ENCODE results near the gene HPN. TPM values are rescaled to one million over a fixed set of nuclear protein-coding genes. Genes with fewer than 3 reads are reported as not detected.
"Not testable (repeated sequence)": the region's sequence is repeated elsewhere in the genome, so short reads cannot be mapped to it uniquely, and the experiment has no call there.

Gene HPN
- polyA plus RNA-seq, 12 donors, result 0.11 to 57.4 (median 0.41) TPM; not detected in 2

DNA sequence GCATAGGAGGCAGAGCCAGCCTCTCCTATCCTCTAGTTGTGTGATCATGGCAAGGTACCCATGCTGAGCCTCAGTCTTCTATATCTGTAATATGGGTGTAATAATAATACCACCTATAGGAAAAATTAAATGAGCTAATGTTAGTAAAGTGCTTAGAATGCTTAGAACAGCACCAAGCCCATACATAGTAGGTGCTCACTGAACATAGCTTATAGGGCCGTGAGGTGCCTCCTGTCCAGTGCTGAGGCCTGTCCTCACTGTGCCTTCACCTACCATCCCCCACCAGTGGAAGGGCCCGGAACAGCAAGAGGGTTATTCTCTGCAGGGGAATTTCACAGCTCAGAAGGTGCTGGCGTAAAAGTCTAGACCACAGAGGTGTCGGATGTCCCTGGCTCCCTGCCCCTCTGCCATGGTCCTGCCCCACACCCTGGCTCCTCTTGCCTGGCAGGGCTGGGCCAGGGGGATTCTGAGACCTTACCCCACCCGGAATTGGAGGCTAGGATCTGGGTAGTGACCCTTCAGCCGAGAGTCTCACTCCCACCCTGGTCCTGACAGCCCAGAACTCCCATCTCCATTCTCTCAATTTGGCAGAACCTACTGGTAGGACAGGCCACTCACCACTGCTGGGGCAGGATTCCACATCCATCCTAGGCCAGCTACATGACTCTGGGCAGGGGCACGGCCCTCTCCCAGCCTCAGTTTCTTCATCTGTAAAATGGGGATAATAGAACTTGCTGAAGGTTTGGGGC, 13.5 kb upstream of the HPN start:
- DNase-seq, result no peak

DNA sequence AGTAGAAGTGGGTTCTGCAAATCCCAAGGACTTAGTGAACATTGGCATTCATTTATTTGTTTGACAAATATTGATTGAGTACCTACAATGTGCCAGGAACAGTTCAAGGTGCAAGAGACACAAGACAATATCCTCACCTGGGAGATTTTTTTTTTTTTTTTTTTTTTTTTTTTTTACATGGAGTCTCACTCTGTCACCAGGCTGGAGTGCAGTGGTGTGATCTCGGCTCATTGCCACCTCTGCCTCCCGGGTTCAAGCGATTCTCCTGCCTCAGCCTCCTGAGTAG, 13.0 kb upstream of the HPN start:
- DNase-seq, result not testable (repeated sequence)

DNA sequence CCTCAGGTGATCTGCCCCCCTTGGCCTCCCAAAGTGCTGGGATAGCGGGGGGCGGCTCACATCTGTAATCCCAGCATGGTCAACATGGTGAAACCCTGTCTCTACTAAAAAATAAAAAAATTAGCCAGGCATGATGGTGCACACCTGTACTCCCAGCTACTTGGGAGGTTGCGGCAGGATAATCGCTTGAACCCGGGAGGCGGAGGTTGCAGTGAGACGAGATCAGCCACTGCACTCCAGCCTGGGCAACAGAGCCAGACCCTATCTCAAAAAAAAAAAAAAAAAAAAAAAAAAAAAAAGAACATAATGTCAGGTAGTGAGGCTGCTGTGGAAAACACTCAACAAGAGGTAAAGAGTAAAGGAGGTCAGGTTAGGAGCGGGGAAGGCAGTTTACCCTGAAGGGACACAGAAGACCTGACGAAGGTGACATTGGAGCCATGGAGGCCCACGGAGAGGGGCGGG, 12.2 kb upstream of the HPN start:
- DNase-seq, result not testable (repeated sequence)

DNA sequence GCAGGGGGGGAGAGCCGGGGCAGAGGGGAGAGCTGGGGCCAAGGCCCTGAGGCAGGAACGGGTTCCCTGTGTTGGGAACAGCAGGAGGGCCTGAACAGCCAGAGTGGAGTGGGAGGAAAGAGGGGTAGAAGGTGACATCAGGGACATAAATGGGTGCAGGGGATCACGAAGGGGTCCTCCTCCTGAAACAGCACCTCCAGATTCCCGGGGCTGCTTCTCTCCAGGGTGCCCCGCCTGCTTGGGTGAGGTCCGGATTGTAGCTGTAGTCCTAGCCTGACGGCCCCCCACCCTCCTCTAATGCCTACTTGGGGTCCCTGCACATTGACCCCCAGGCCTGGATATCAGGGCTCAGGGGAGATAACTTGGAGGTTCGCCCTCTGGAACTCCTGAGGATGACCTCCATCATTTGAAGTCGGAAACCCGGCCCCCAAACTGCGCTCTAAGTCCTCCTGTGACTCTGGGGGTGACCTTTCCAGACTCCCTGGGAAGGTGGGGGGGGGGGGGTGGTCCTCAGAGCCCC, 11.7 kb upstream of the HPN start:
- no peak for DNase-seq

DNA sequence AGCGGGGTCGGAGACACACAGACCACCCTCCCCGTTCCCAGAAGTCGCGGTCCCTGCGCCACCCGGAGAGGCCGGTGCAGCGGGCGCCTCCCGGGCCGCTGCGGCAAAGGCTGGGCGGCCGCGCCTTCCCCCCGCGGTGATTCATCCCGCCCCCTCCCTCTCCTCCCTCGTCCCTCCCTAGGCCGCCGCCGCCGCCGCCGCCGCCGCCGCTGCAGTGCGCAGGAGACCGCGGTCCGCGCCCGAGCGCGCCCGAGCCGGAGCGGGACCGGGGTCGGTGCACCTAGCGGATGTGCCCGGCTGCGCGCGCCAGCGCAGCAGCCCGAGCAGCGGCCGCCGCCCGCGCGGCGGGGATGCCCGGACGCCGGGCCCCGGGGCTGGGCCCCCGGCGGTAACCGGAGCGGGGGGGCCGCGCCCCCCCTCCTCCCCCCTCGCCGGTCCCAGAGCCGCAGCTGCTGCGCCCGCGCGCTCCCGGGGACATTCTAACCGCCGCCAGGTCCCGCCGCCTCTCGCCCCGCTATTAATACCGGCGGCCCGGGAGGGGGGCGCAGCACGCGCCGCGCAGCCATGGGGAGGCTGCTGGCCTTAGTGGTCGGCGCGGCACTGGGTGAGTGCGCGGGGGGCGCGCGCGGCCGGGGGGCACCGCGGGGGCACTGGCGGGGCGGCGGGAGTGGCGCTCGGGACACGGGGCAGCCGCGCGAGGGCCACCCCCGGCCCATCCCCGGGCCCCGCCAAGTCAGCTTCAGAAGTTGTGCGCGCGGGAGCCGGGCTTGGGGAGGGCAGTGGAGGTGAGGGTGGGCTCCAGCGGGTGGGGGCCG, 11.1 kb upstream of the HPN start, which contains the start of gene SCN1B:
SCN1B (plus strand) TSS at position 214 of the 815 bp plus-strand sequence; CDS start at position 565, 351 bp downstream.
- no peak for DNase-seq

DNA sequence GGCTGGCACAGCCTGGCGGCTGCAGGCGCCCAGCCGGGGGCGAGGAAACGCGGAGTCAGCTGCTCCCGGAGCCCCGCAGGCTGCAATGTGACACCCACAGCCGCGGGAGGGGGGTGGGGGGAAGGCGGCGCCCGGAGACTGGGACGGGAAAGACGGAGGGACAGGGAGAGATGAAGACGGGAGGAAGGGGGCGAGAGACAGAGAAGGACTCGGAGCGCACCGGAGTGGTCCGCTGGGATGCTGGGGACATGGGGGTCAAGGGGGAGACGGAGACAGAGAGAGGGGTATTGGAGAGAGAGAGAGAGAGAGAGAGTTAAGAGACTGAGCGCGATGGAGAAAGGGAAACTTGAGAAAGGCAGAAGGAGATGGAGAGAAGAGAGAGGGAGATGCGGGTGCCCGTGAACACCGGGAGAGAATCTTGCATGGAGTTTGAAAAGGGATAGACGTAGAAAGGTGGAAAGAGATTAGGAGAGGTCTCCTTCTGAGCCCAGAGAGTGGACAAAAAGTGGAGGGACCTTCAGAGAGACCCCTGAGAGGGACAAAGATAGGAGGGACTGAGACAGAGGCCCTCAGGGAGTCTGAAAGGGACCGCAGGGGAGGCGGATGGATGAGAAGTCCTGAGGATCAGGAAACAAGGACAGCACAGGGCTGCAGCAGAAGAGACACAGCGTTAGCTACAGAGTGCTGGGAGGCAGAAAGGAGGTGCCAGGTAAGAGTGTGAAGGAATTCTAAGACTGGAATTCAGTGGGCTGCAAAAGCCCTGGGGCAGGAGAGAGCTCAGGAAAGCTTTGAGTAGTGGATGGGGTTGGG, 10.2 kb upstream of the HPN start:
- no peak for DNase-seq

- no peak for DNase-seq
Measured at GRCh38 chr19:35032356-35032865, 9.1 kb upstream of the HPN start.

DNA sequence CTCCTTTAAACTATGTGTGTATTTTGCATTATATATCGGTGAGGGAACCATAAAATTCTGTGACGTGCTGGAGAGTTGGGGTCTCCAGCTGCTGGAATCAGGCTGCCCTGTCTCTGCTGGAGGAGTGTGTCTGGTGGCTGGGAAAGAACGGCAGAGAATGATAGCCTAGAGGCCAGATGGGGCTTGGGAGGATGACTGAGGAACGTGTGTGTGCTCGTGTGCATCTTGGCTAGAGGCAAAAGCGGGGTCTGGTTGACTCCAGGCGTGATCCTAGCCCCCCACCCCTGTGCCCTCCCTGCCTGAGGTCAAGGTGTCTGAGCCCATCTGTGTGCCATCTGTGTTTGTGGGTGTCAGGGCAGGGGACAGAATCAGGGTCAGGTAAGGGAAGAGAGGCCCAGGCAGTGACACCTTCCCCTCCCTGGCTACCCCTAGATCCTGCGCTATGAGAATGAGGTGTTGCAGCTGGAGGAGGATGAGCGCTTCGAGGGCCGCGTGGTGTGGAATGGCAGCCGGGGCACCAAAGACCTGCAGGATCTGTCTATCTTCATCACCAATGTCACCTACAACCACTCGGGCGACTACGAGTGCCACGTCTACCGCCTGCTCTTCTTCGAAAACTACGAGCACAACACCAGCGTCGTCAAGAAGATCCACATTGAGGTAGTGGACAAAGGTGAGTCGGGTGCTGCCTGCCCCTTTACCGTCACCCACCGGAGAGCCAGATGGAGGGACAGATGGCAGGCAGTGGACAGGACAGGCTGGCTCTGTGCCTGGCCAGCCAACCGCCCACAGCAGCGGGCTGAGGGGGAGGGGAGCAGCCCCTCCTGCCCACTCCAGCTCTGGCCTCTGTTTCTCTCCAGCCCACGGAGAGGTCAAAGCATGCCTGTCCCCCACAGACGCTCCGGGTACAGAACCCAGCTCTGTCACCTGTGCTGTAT, 8.2 kb upstream of the HPN start:
- no peak for DNase-seq

DNA sequence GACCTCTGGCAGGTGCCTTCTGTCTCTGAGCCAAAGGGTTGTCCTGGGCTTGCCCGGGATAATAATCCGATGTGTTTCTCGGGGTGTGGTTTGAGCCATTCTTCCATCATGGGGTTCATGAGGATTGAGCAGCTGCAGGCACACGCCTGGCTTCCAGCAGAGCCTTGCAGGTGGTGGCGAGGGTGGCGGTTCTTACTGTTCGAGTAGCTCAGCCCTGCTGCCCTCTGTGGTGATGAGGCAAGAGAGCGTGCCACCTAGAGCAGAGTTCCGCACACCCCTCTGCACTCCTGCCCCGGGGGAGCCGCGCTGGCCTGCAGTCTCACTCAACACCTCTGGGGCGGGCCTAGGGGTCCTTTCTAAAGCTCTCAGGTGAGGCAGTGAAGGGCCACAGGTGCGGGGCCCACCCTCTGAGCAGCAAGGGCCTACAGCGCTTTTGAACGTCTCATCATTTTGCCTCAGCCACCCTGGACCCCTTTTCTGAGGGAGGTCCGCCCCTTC, 7.5 kb upstream of the HPN start:
- DNase-seq, result no peak

GRCh38 chr19:35034588-35035382, 6.7 kb upstream of the HPN start:
- DNase-seq, result no peak

GRCh38 chr19:35037716-35038622, 3.6 kb upstream of the HPN start:
- DNase-seq, result no peak

GRCh38 chr19:35038623-35039512, 2.7 kb upstream of the HPN start:
- no peak for DNase-seq

GRCh38 chr19:35039881-35040825, 1.4 kb upstream of the HPN start:
- no peak for DNase-seq

DNA sequence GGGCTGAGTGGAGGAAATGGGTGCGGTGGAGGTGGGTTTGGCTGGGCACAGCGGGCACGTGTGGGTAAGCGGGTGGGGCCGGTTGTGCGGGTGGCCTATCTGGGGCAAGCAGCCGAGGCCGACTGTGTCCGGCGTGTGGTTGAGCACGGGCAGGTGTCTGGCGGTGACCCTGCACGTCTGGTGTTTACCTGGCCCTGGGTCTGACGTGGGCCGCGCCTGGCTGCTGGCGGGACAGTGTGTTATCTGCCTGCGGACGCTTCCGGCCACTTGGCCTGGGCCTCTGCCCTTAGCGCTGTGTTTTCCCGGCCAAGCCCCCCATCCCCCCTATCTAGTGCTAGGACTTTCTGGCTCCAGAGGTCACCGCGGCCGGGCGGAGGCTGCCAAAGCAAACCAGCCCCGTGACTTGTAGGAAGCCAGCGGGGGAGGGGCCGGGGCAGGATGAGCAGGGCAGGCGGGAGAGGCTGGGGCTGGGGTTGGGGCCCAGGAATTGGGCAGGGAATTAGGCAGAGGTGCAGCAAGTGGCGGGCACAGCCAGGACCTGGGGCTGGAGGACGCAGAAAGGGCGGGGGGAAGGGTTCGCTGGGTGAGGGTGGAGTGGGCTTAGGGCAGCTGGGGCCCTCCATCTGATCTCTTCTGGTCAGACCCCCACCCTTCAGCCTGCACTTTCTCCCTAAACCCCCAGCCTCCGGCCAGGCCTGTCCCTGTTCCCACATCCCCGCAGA, 534 bp upstream of the HPN start:
- DNase-seq, result no peak

DNA sequence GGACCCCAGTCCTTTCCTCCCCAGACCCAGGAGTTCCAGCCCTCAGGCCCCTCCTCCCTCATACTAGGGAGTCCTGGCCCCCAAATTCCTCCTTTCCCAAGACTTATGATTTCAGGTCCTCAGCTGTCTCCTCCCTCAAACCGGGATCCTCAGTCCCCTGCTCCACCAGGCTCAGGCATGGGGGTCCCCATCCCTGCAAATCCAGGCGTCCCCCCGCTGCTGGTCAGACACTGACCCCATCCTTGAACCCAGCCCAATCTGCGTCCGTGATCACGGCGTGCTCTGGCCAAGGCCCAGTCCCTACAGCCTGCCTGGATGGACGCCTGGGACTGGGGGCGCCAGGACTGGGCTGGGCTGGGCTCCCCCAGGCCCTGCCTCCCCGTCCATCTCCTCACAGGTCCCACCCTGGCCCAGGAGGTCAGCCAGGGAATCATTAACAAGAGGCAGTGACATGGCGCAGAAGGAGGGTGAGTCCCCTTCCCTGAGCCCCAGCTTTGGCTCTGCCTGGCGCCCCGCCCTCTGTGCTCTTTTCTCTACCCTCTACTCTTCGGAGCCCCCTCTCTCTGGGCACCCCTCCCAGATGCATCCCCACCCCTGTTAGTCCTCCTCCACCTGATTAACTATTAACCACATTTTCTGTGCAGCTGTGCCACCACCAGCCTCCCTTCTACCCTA, 672 bp downstream of the HPN start:
- DNase-seq, result no peak

Data from muscle of arm (tissue), 12 donors.